Lower leg skin (tissue), 4 donors: ENCODE results near the gene JPH3. TPM values are rescaled to one million over a fixed set of nuclear protein-coding genes. Genes with fewer than 3 reads are reported as not detected.

ENCODE experiments used
- DNase-seq, 2 donors: peaks; one replicate each; pipeline ENCODE4 v3.0.0-alpha.2; 2019; ENCODE audit warnings: low spot score in 2 of 2
- H3K4me3 ChIP-seq: fragments of 200-600 bp; sonication (generic); 2 replicates; pipeline ENCODE4 v1.5.1; 2017; ENCODE audit warnings: mild to moderate bottlenecking, low read depth; ENCODE audit not compliant: poor library complexity, severe bottlenecking
- CTCF ChIP-seq, 3 donors: fragments of 450-650 bp; IDR thresholded peaks; one replicate each; pipeline ENCODE4 v1.5.1; 2016; ENCODE audit warnings: antibody characterized with exemption in 3 of 3, mild to moderate bottlenecking in 3 of 3, moderate library complexity in 2 of 3
- POLR2A ChIP-seq, 2 donors: fragments of 450-650 bp; IDR thresholded peaks; one replicate each; pipeline ENCODE4 v1.6.1; 2016 to 2017; ENCODE audit warnings: antibody characterized with exemption in 2 of 2, mild to moderate bottlenecking in 1 of 2, moderate library complexity in 1 of 2
- WGBS, 2 donors: methylation state at CpG; one replicate each; pipeline ENCODE4 v1.1.5; 2018; 5-methylcytosine and 5-hydroxymethylcytosine counted together
- intact Hi-C: fragments of 100-400 bp; cut with DNase I; formaldehyde crosslinking; loops from one replicate; pipeline ENCODE4 v1.15.0; 2023; ENCODE audit warnings: low total_unique reads
- total RNA-seq, 4 donors: library from RNA; depleted of rRNA; stranded (reverse); fragments of >200 nt; gene quantifications; one replicate each; pipeline ENCODE4 v1.1.0, GENCODE V29; 2016

JPH3 gene
- total RNA-seq, 4 donors from 2014 or later = not detected

- no peak overlapping the region for H3K4me3 ChIP-seq
- no peak for TF ChIP-seq CTCF (IDR thresholded peaks at IDR 0.05)
- TF ChIP-seq POLR2A (IDR thresholded peaks at IDR 0.05) = no peak
- intact Hi-C loops = no loop called here
- 81 to 86% methylated on average over 4 of the region's 4 CpGs for WGBS, 2 donors
- DNase-seq = no peak
Observed at GRCh38 chr16:87579691-87580090, 22.6 kb upstream of the JPH3 start.

- no peak for DNase-seq
- 91 to 93% methylated on average over 4 of the region's 4 CpGs for WGBS, 2 donors
- intact Hi-C loops = no loop called here
- TF ChIP-seq CTCF (IDR thresholded peaks at IDR 0.05) (no peak), POLR2A (IDR thresholded peaks at IDR 0.05) (no peak)
- no peak overlapping the region for H3K4me3 ChIP-seq
Observed at GRCh38 chr16:87580855-87581261, 21.4 kb upstream of the JPH3 start.

- WGBS, 2 donors = 27 to 40% methylated on average over 7 of the region's 7 CpGs
- intact Hi-C loops = no loop called here
- DNase-seq = peak; percentile 88 to 95
- H3K4me3 ChIP-seq = no peak overlapping the region
- TF ChIP-seq CTCF (IDR thresholded peaks at IDR 0.05) (no peak), POLR2A (IDR thresholded peaks at IDR 0.05) (no peak)
Observed at GRCh38 chr16:87581857-87582215, 20.5 kb upstream of the JPH3 start.

GRCh38 chr16:87582216-87582965 lies 19.9 kb upstream of the JPH3 start:
- no peak for TF ChIP-seq CTCF (IDR thresholded peaks at IDR 0.05)
- no peak for TF ChIP-seq POLR2A (IDR thresholded peaks at IDR 0.05)
- peak; percentile 62 to 94 for DNase-seq
- intact Hi-C loops = no loop called here
- no peak overlapping the region for H3K4me3 ChIP-seq
- 25 to 35% methylated on average over 24 to 30 of the region's 33 CpGs for WGBS, 2 donors

GRCh38 chr16:87582966-87583325 lies 19.4 kb upstream of the JPH3 start:
- intact Hi-C loops = no loop called here
- no peak for DNase-seq
- H3K4me3 ChIP-seq = no peak overlapping the region
- TF ChIP-seq POLR2A (IDR thresholded peaks at IDR 0.05) (no peak), CTCF (IDR thresholded peaks at IDR 0.05) (no peak)
- WGBS, 2 donors = 78 to 82% methylated on average over 2 of the region's 2 CpGs
